Measurements from ENCODE around the gene SELL. TPM values are rescaled to one million over a fixed set of nuclear protein-coding genes. Genes with fewer than 3 reads are reported as not detected.

SELL gene
- total RNA-seq (2022; extraction: Qiagen RNA extraction; ENCODE audit: low read depth): 0.10 to 0.27 TPM (median 0.25 TPM) in 4 of 5 replicates, not detected in the other

DNA sequence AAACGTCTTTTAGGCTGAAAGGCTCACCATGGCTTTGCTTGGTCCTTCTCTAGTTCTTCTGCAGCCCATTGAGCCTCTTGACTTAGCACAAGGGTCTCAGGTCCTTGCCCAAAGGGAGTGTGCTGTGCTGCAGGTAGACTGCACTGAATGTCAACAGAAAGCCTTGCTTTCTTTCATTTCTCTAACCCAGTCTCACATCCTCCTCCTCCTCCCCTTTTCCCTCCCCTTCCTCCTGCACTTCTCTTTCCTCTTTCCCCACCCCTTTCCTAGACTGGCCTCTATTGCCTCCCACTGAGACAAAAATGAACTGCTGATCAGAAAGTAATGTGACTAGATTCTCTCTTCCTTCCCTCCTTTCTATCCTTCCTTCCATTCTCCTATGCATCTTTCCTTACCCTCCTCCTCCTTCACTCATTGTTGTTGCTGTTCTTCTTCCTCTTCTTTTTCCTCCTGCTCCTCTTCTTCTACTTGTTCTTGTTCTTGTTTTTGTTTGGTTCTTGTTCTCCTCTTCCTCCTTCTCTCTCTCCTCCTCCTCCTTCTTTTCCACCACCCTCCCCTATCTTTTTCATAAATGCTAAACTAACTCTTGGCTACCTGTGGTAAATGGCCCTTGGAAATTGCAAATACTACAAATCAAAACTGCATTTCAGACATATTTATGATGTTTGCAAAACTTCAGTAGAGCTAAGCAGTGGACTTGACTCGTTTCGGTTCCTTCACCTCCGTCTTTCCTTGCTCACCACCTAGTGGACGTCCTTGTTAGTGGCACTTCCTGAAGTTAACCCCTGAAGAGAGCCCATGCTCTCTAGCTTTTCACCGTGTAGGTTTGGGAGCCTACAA lies at the start of gene SELL:
TSS of gene SELL (minus strand) at position 152 of the 840 bp plus-strand sequence. CDS start at position 30, 122 bp downstream.

DNA sequence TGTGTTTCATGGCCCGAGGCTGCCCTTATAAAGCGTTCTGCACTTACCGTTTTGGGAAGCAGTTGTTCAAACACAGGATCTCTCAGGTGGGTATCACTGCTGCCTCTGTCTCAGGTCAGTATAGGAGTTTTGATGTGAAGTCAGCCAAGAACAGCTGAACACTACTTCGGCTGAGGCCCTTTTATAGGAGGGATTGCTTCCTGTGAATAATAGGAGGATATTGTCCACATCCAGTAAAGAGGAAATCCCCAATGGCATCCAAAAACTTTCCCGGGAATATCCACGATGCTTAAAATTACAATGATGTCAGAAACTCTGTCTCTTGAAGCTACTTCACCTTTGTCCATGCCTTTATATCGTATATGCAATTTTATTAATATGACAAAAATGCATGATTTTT lies 22.5 kb upstream of the SELL start, which contains the start of gene SELE:
TSS of gene SELE (minus strand) at position 156 of the 400 bp plus-strand sequence. CDS start 467 bp downstream, outside the sequence.

Other genes starting within 250 kb of the SELL start
- gene SLC19A2, start 225.7 kb downstream of the SELL start, total RNA-seq (2022; extraction: Qiagen RNA extraction; ENCODE audit: low read depth): 4.1 to 8.6 TPM (median 8.0 TPM) in 5 replicates
- gene F5, start 125.1 kb downstream of the SELL start, total RNA-seq (2022; extraction: Qiagen RNA extraction; ENCODE audit: low read depth): 0.03 to 0.12 TPM (median 0.10 TPM) in 5 replicates
- not detected in 5 replicates for gene SELP, start 81.5 kb downstream of the SELL start, total RNA-seq (2022; extraction: Qiagen RNA extraction; ENCODE audit: low read depth)
- not detected in 5 replicates for gene SELE, start 22.5 kb upstream of the SELL start, total RNA-seq (2022; extraction: Qiagen RNA extraction; ENCODE audit: low read depth)
- 3.6 to 8.2 TPM (median 6.4 TPM) in 5 replicates for gene METTL18, start 83.3 kb upstream of the SELL start, total RNA-seq (2022; extraction: Qiagen RNA extraction; ENCODE audit: low read depth)
- 2.8 to 3.3 TPM (median 3.1 TPM) in 5 replicates for gene SCYL3, start 182.3 kb upstream of the SELL start, total RNA-seq (2022; extraction: Qiagen RNA extraction; ENCODE audit: low read depth)

Data from A549 treated with RU486 at 1 μM for 4 hours (cell line).